Natural killer cell (primary cell): Measurements from ENCODE around the gene C6orf89. TPM values are rescaled to one million over a fixed set of nuclear protein-coding genes. Genes with fewer than 3 reads are reported as not detected.

Experiments
- ATAC-seq, 3 donors: fragments of 150-1000 bp in 2 of 3; fragments of 200-7000 bp in 1 of 3; cut with Tn5 transposase; 1 replicate in 1 of 3; 2 replicates in 2 of 3; pipeline ENCODE4 v1.10.0; 2021; ENCODE audit warnings: mild to moderate bottlenecking in 2 of 3, moderate library complexity in 2 of 3
- DNase-seq, 2 donors: peaks; one replicate each; pipeline versions ENCODE4 v3.0.0 to v3.0.0-alpha.2; 2013 to 2021; ENCODE audit warnings: mixed read lengths in 1 of 2
- H3K27ac ChIP-seq: one replicate; pipeline ENCODE4 v1.5.1; 2013; ENCODE audit warnings: mild to moderate bottlenecking, low read length
- H3K27me3 ChIP-seq: one replicate; pipeline ENCODE4 v1.6.1; 2013; ENCODE audit warnings: low read length; ENCODE audit not compliant: control insufficient read depth, insufficient read depth
- H3K36me3 ChIP-seq: one replicate; pipeline ENCODE4 v1.6.1; 2013; ENCODE audit warnings: low read length; ENCODE audit not compliant: control insufficient read depth, insufficient read depth
- H3K4me1 ChIP-seq: one replicate; pipeline ENCODE4 v1.6.1; 2013; ENCODE audit warnings: low read length; ENCODE audit not compliant: control insufficient read depth, insufficient read depth
- H3K4me3 ChIP-seq: one replicate; pipeline ENCODE4 v1.5.1; 2013; ENCODE audit warnings: low read length
- H3K9me3 ChIP-seq: one replicate; pipeline ENCODE4 v1.6.1; 2013; ENCODE audit warnings: low read length; ENCODE audit not compliant: control insufficient read depth, insufficient read depth
- H3K27ac Mint-ChIP-seq, 2 donors: one replicate each; pipeline ENCODE4 v1.8.0; 2022; ENCODE audit warnings: mild to moderate bottlenecking in 2 of 2, mixed read lengths in 2 of 2, moderate library complexity in 1 of 2
- H3K27me3 Mint-ChIP-seq, 2 donors: one replicate each; pipeline ENCODE4 v1.8.0; 2022; ENCODE audit warnings: low read depth in 2 of 2, mixed read lengths in 2 of 2
- H3K36me3 Mint-ChIP-seq: one replicate; pipeline ENCODE4 v1.8.0; 2022; ENCODE audit warnings: mixed read lengths
- H3K4me1 Mint-ChIP-seq, 2 donors: one replicate each; pipeline ENCODE4 v1.8.0; 2022; ENCODE audit warnings: mixed read lengths in 2 of 2
- H3K4me3 Mint-ChIP-seq: one replicate; pipeline ENCODE4 v1.8.0; 2022; ENCODE audit warnings: mild to moderate bottlenecking, moderate library complexity, mixed read lengths
- H3K9me3 Mint-ChIP-seq, 2 donors: one replicate each; pipeline ENCODE4 v1.8.0; 2022; ENCODE audit warnings: mixed read lengths in 2 of 2
- WGBS: methylation state at CpG from one replicate; pipeline ENCODE4 v1.1.7; 2013; ENCODE audit warnings: missing lambda C conversion rate; ENCODE audit not compliant: insufficient coverage; 5-methylcytosine and 5-hydroxymethylcytosine counted together
- intact Hi-C: fragments of 100-400 bp; cut with micrococcal nuclease; formaldehyde crosslinking; loops from one replicate; pipeline ENCODE4 v1.14.2; 2022
- total RNA-seq, 4 donors: library from RNA; stranded (reverse); fragments of 120-200 nt in 1 of 4; gene quantifications; one replicate each; pipeline versions ENCODE4 v1.2.3 to v1.2.4, GENCODE V29; 2013 to 2022
- TF ChIP-seq, protein P1 (sequence below): fragments of 200-600 bp; IDR thresholded peaks from one replicate; pipeline ENCODE4 v1.8.0; 2022; ENCODE audit warnings: antibody characterized with exemption

Gene C6orf89
- total RNA-seq, 3 donors from 2014 or later (not counting 1 experiment from before 2014, with no cell fraction given) = 34.3 to 47.0 (median 46.3) TPM

DNA sequence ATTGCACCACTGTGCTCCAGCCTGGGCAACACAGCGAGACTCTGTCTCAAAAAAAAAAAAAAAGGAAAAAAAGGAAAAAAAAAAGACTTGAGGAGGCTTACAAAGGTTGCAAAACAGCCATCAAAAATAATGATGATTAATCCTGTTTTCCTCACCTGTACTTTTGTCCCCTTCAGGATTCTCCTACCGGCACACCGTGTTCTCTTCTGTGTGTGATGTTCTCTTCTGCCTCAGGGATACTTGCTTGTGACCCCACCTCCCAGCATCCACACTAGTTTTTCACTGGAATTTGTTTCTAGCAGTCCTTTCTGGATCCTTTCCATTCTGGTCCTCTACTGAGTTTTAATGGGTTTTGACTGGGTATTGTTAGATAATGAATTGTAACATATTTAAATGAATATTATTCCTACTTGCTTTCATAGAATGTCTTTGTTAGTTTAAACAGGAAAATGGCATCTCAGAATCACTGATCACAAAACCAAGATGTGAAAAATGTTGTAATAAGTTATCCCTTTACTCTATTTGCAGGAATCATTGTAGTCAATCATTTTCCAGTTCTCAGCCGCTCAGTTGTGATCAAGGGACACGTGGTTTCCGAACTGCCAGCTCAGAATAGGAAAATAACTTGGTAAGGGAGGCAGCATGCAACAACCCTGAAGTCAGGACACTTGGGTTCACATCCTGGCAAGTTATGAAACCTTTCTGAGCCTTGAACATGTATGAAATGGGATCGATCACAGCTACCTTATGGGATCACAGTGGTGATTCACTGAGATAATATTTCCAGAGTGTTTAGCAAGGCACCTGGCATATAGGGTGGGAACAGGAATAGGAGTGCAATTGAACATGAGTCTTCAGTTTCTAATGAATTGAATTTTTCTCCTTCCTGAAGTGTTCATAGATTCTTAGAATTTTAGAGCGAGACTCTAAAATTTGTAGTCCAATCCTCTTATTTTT is 8.5 kb downstream of the C6orf89 start:
- Mint-ChIP-seq H3K27ac (no peak overlapping the region), H3K36me3 (no peaks in the 10 kb centered on the region), H3K9me3 (no peaks in the 10 kb centered on the region), H3K4me3 (no peak overlapping the region), H3K4me1 (peaks cover 6 to 8% of the 10 kb centered on the region in 2 donors), H3K27me3 (no peaks in the 10 kb centered on the region)
- Histone ChIP-seq H3K27me3 (no peaks in the 10 kb centered on the region), H3K9me3 (no peaks in the 10 kb centered on the region), H3K36me3 (peaks cover 29% of the 10 kb centered on the region), H3K4me3 (no peak overlapping the region), H3K27ac (no peak overlapping the region), H3K4me1 (no peaks in the 10 kb centered on the region)
- intact Hi-C loops = no loop called here
- no peak for DNase-seq
- WGBS = 98% methylated on average over 8 of the region's 8 CpGs
- no peak for ATAC-seq
- TF ChIP-seq, protein P1, sequence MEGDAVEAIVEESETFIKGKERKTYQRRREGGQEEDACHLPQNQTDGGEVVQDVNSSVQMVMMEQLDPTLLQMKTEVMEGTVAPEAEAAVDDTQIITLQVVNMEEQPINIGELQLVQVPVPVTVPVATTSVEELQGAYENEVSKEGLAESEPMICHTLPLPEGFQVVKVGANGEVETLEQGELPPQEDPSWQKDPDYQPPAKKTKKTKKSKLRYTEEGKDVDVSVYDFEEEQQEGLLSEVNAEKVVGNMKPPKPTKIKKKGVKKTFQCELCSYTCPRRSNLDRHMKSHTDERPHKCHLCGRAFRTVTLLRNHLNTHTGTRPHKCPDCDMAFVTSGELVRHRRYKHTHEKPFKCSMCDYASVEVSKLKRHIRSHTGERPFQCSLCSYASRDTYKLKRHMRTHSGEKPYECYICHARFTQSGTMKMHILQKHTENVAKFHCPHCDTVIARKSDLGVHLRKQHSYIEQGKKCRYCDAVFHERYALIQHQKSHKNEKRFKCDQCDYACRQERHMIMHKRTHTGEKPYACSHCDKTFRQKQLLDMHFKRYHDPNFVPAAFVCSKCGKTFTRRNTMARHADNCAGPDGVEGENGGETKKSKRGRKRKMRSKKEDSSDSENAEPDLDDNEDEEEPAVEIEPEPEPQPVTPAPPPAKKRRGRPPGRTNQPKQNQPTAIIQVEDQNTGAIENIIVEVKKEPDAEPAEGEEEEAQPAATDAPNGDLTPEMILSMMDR = no peak

DNA sequence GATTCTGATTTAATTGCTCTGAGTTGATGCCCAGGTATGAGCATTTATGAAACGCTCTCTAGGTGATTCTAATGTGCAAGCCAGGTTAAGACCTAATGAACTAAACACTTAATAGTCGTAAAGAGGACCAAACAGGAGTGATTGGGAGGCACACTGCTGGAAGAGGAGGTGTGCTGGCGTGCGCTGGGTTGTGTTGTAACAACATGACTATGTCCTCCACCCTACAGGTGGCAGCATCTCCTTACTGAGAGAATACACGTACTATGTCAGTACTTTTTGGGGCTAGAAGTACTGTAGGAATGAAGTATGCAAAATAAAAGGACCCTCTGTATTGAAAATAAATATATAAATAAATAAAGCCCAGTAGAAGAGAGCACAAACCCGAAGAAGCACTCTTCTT is 11.9 kb downstream of the C6orf89 start:
- Histone ChIP-seq H3K4me1 (no peaks in the 10 kb centered on the region), H3K36me3 (peaks cover 44% of the 10 kb centered on the region), H3K27me3 (no peaks in the 10 kb centered on the region), H3K4me3 (no peak overlapping the region), H3K27ac (no peak overlapping the region), H3K9me3 (no peaks in the 10 kb centered on the region)
- intact Hi-C loops = no loop called here
- no peak overlapping the region for H3K27ac Mint-ChIP-seq
- 90% methylated on average over 2 of the region's 6 CpGs for WGBS
- peaks cover 5% of the 10 kb centered on the region in 2 donors for H3K4me1 Mint-ChIP-seq
- peak in 1 of 2 donors; percentile 56 for DNase-seq
- no peak overlapping the region for H3K4me3 Mint-ChIP-seq
- H3K36me3 Mint-ChIP-seq = no peaks in the 10 kb centered on the region
- no peaks in the 10 kb centered on the region for H3K27me3 Mint-ChIP-seq
- no peak for ATAC-seq
- H3K9me3 Mint-ChIP-seq = no peaks in the 10 kb centered on the region
- TF ChIP-seq, protein P1 = no peak

DNA sequence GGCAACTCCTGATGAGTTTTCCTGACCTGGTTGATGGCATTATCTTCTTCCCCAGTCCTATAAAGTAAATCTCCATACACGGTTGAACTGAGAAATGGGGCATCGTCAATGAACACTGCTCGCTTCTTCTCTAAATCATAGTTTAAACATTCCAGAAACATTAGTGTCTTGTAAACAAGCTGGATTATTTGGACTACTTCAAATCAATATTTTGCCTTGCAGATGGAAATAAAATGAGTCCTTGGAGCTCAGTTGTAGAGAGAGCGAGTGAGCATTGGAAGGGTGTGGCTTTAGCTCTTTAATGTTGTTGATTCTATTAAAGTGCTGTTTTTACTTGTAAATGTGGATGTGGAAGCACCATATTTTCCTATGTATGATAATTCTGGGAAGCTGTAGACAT is 18.4 kb downstream of the C6orf89 start:
- H3K36me3 ChIP-seq = peaks cover 46% of the 10 kb centered on the region
- no peaks in the 10 kb centered on the region for H3K4me1 ChIP-seq
- Mint-ChIP-seq H3K9me3 (no peaks in the 10 kb centered on the region), H3K4me1 (peaks cover 0 to 21% of the 10 kb centered on the region in 2 donors), H3K36me3 (peaks cover 7% of the 10 kb centered on the region), H3K4me3 (no peak overlapping the region), H3K27ac (no peak overlapping the region), H3K27me3 (no peaks in the 10 kb centered on the region)
- no peak overlapping the region for H3K27ac ChIP-seq
- DNase-seq (no peak), ATAC-seq (no peak)
- H3K4me3 ChIP-seq = no peak overlapping the region
- TF ChIP-seq, protein P1 = no peak
- no peaks in the 10 kb centered on the region for H3K27me3 ChIP-seq
- intact Hi-C loops = no loop called here
- no peaks in the 10 kb centered on the region for H3K9me3 ChIP-seq
- WGBS = 97% methylated on average over 4 of the region's 4 CpGs
